HPDE6-E6E7 (cell line): ENCODE data around the gene GAK.

Experiments used
- DNase-seq: peaks from one replicate; pipeline ENCODE4 v3.0.0; 2011; ENCODE audit warnings: missing footprints; ENCODE audit errors: extremely low spot score

The GAK gene

GRCh38 chr4:964346-965025 is 32.4 kb upstream of the GAK start:
- DNase-seq: no peak

- no peak for DNase-seq
Measured at GRCh38 chr4:963276-964225, 31.4 kb upstream of the GAK start.

- DNase-seq: no peak
Measured at GRCh38 chr4:962231-963208, 30.4 kb upstream of the GAK start.

- peak; percentile 69 for DNase-seq
Measured at GRCh38 chr4:961351-962230, 29.5 kb upstream of the GAK start.

- DNase-seq: no peak
Measured at GRCh38 chr4:960636-961350, 28.7 kb upstream of the GAK start.

- DNase-seq: no peak
Measured at GRCh38 chr4:960140-960635, 28.1 kb upstream of the GAK start.

- no peak for DNase-seq
Measured at GRCh38 chr4:959338-960139, 27.4 kb upstream of the GAK start.

GRCh38 chr4:958696-959337 is 26.7 kb upstream of the GAK start:
- DNase-seq: no peak

- no peak for DNase-seq
Measured at GRCh38 chr4:958314-958665, 26.2 kb upstream of the GAK start.

GRCh38 chr4:957581-958313 is 25.6 kb upstream of the GAK start:
- DNase-seq: no peak

GRCh38 chr4:957231-957580 is 25.1 kb upstream of the GAK start:
- no peak for DNase-seq

- DNase-seq: no peak
Measured at GRCh38 chr4:956531-957230, 24.6 kb upstream of the GAK start.

- DNase-seq: no peak
Measured at GRCh38 chr4:955931-956381, 23.8 kb upstream of the GAK start.

GRCh38 chr4:955161-955921 is 23.2 kb upstream of the GAK start:
- no peak for DNase-seq

- DNase-seq: no peak
Measured at GRCh38 chr4:954211-955020, 22.3 kb upstream of the GAK start.

- no peak for DNase-seq
Measured at GRCh38 chr4:953574-953915, 21.4 kb upstream of the GAK start.
